ENCODE results near the gene TMEM223. TPM values are rescaled to one million over a fixed set of nuclear protein-coding genes. Genes with fewer than 3 reads are reported as not detected.

The TMEM223 gene
- total and polyA plus RNA-seq, 9 of the 15 experiments (the other 6 are each of a cell fraction or from before 2014, with no cell fraction given): 5.9 to 34.5 (median 19.6) TPM

GRCh38 chr11:62753736-62754603 is 37.8 kb downstream of the TMEM223 start, which contains the start of gene ZBTB3 (continued):
- TF ChIP-seq RBBP5 (IDR thresholded peaks at IDR 0.05; ENCODE audit: borderline replicate concordance, insufficient read depth, low read length, poor library complexity, severe bottlenecking): peak; percentile 87
- no peak for TF ChIP-seq HMGN3 (IDR thresholded peaks at IDR 0.05; ENCODE audit: borderline replicate concordance, extremely low read depth, insufficient read length, low read depth, low read length)
- no peak; the same call in 1 of the 2 replicates for TF ChIP-seq RFX1 (IDR thresholded peaks at IDR 0.05)
- TF ChIP-seq CCNT2 (IDR thresholded peaks at IDR 0.05; ENCODE audit: borderline replicate concordance, extremely low read depth, insufficient read length, low read depth, low read length): no peak
- no peak for TF ChIP-seq ZBTB43 (CRISPR knock-in tag; IDR thresholded peaks at IDR 0.05)
- no peak for TF ChIP-seq CHD7 (IDR thresholded peaks at IDR 0.05; ENCODE audit: low read depth, low read length)
- TF ChIP-seq TRIM25 (IDR thresholded peaks at IDR 0.05; ENCODE audit: borderline replicate concordance): no peak
- TF ChIP-seq ZBTB33 (CRISPR knock-in tag; IDR thresholded peaks at IDR 0.05): peak; percentile 57; the same call in 1 of the 2 replicates

Data from K562 (cell line).